ENCODE results near the gene RAD51B.

- TF ChIP-seq CTCF (IDR thresholded peaks at IDR 0.05) = no peak
- TF ChIP-seq POLR2A (IDR thresholded peaks at IDR 0.05) = no peak
Measured at GRCh38 chr14:67831113-67831512, 11.5 kb downstream of the RAD51B start.
